Stomach (tissue), 4 donors: Measurements from ENCODE around the gene DDOST.

ENCODE experiments used
- CTCF ChIP-seq, 7 experiments: fragments of 450-650 bp in 4 of 7; fragments of 200-600 bp in 3 of 7; sonication (generic) in 3 of 7; IDR thresholded peaks; one replicate each; pipeline ENCODE4 v1.5.1; 2016 to 2019; ENCODE audit warnings: antibody characterized with exemption in 7 of 7, control low read depth in 2 of 7, mild to moderate bottlenecking in 1 of 7
- EP300 ChIP-seq: sonication (generic); formaldehyde crosslinking; IDR thresholded peaks from one replicate; pipeline ENCODE4 v1.6.1; 2017; ENCODE audit warnings: antibody characterized with exemption
- POLR2A ChIP-seq, 4 donors: fragments of 450-650 bp; IDR thresholded peaks; one replicate each; pipeline ENCODE4 v1.6.1; 2016; ENCODE audit warnings: antibody characterized with exemption in 4 of 4, control low read depth in 2 of 4, mild to moderate bottlenecking in 1 of 4, moderate library complexity in 1 of 4

DNA sequence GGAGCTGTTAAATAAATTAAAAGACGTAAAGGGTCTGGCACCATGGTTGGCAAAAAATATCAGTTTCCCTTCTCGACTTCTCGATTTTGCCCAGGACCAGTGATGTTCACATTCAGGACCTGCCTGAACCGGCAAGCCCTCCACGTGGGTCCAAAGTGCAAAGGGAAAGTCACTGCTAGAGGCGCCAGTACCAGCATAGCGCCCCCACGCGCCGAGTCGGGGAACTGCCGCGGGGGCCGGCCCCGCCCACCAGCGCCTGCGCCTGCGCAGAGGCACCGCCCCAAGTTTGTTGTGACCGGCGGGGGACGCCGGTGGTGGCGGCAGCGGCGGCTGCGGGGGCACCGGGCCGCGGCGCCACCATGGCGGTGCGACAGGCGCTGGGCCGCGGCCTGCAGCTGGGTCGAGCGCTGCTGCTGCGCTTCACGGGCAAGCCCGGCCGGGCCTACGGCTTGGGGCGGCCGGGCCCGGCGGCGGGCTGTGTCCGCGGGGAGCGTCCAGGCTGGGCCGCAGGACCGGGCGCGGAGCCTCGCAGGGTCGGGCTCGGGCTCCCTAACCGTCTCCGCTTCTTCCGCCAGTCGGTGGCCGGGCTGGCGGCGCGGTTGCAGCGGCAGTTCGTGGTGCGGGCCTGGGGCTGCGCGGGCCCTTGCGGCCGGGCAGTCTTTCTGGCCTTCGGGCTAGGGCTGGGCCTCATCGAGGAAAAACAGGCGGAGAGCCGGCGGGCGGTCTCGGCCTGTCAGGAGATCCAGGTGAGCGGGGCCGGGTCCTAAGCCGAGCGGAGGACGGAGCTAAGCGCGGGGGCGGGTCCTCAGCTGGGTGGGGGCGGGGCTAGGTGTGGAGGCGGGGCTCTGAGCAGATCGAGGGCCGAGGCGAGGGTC lies 27.7 kb downstream of the DDOST start, which contains the start of gene PINK1:
- TF ChIP-seq CTCF (IDR thresholded peaks at IDR 0.05) (peak in 5 of 7 experiments; percentile 85 to 100 (median 98)), POLR2A (IDR thresholded peaks at IDR 0.05) (no peak), EP300 (no peak)
